Fibroblast of skin of scalp (primary cell): ENCODE measurements around the gene OGFOD1.

Experiments used
- DNase-seq: peaks from one replicate; pipeline ENCODE4 v3.0.0-alpha.2; 2013

OGFOD1 gene

DNA sequence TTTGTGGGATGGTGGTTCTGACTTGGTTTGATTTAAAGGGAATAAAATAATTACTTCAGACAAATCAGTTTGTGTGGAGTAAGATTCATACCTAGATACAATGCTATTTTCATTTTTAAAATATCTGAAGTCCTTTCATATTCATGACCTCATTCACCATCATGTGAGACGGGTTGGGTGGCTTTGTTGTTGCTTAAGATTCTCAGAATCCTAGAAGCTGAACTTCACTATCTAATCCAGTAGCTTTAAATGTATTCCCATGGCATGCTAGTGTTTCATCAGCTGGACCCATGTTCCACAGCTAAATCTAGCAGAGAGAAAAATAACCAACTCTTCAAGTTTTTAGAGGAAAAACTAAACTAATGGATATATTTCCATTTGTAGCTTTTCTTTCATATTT, 23.3 kb upstream of the OGFOD1 start:
- DNase-seq = no peak

DNA sequence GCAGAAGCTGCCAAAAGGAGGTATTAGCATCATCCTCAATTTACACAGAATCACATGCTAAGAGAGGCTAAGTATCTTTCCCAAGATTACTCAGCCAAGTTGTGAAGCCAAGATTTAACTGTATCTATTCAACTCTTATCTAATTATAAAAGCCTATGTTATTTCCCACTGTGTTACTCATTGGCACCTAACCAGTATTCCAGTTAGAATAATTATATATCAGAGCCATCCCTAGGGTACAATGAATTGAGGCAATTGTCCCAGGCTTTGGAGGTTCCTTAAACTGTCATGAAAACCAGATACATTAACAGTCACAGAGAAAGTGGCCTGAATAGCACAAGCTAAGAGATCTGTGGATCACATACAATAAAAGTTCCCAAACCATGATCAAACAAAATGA, 15.1 kb upstream of the OGFOD1 start:
- no peak for DNase-seq

GRCh38 chr16:56438038-56438437, 13.3 kb upstream of the OGFOD1 start:
- no peak for DNase-seq

DNA sequence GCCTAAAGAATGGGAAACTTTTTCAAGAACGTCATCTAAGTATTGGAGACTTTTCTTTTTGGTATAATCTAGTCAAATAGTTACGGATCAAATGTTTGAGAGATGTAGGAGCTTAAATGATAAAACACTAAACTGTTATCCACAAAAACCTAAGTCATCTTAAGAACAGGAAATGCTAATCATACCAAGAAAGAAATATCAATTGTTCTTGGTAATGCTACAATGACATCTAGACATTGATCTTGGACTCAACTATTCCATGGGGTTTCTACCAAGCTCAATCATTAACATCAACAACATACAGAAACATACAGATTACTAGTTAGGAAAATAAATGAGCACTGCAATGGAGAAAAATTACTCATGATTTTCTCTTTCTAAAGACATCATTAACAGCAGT, 4.1 kb upstream of the OGFOD1 start:
- no peak for DNase-seq

- no peak for DNase-seq
Measured at GRCh38 chr16:56448005-56448404, 3.3 kb upstream of the OGFOD1 start.

DNA sequence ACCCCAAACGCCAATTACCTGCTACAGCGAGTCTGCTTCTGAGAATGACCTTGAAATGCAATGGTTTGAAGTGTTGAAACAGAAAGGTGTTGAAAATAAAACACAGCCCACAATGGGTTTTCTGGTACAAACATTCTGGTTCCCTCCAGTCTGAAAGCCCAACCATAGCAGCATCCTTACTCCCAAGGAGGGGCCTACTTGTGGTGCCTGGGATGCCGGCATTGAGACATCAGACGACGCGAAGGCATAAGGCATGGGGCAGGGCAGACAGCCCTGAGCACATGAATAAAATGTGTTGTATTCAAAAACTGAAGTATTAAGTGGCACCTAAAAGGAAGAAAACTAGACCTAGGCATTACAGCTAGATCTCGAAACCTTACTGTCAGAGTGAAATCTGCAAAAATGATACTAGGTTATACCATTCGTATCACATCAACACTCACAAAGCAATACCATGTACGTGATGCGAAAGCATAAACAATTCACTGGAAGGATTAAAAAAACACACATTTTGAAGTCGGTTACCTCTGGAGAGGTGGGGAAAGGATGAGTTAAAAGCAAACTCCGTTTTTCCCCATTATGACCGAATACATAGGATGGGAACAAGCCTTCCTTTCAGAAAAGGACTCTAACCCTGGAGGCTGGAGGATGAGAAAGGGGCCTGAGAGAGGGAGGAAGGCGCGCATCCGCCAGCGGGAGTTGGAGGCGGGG, 924 bp upstream of the OGFOD1 start:
- peak; percentile 4 for DNase-seq

GRCh38 chr16:56451753-56452689, 667 bp downstream of the OGFOD1 start:
- DNase-seq = peak; percentile 55

DNA sequence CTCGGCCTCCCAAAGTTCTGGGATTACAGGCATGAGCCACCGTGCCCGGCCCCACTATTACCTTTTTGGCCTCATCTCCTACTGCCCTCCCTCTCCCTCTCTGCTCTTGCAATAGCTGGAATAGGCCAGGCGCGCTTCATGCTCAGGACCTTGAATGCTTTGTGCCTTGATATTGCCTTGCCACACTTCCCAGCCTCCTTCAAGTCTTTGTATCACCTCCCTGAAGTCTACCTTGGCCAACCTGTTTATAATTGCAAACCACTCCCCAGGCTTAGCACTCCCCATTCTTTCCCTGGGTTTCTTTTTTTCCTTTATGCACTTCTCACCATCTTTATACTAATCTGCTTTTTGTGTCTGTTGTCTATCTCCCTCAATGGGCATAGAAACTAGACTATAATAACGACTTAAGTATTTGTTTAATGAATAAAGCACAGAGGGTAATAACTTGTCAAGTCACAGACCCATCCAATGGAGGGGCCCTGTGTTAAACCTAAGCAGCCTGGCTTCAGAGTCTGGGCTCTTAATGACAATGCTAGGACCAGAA, 6.6 kb downstream of the OGFOD1 start:
- no peak for DNase-seq

- DNase-seq = no peak
Measured at GRCh38 chr16:56460101-56460500, 8.7 kb downstream of the OGFOD1 start.

- no peak for DNase-seq
Measured at GRCh38 chr16:56462064-56462796, 10.9 kb downstream of the OGFOD1 start.

DNA sequence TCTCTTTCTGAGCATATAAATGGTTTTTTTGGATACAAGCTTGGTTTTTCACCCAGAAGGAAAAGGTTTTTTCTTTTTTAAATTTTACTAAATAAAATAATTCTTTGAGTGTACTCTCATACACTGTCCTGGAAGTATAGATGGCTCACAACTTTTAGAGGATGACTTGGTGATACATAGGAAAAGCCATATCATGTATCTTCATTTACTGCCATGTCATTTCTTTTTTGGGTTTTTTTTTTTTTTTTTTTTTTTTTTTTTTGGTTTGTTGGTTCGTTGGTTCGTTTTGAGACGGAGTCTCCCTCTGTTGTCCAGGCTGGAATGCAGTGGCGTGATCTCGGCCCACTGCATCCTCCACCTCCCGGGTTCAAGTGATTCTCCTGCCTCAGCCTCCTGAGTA, 11.8 kb downstream of the OGFOD1 start:
- no peak for DNase-seq

- DNase-seq = no peak
Measured at GRCh38 chr16:56466344-56466743, 15.0 kb downstream of the OGFOD1 start.

GRCh38 chr16:56468800-56469199, 17.4 kb downstream of the OGFOD1 start:
- no peak for DNase-seq

GRCh38 chr16:56469748-56470147, 18.4 kb downstream of the OGFOD1 start:
- DNase-seq = no peak

DNA sequence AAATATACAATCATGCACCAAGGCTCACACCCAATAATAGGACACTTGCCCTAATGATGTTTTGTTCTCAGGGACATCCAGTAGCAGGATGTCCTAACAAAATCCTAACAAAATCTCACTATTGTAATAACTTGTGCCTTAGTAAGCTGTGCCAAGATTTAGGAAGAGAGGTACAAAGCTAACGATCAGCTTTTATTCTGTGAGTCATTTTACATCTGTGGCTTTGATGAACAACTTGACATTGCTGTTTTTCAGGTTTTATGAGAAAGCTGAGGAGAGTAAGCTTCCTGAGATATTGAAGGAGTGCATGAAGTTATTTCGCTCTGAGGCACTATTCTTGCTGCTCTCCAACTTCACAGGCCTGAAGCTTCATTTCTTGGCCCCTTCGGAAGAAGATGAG, 18.9 kb downstream of the OGFOD1 start:
- DNase-seq = no peak

DNA sequence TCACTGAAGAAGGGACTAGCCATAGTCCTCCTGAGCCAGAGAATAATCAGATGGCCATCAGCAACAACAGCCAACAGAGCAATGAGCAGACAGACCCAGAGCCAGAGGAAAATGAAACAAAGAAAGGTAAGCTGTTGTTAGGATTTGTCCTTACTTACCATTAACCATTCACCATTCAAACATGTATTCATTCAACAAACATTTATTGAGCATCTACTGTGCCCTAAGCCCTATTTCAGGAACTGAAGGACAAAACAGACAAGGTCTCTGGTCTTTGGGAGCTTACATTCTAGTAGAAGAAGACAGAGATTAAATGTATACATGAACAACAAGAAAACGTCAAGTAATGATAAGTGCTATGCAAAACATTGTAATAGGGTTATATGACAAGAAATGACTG, 19.3 kb downstream of the OGFOD1 start:
- no peak for DNase-seq

DNA sequence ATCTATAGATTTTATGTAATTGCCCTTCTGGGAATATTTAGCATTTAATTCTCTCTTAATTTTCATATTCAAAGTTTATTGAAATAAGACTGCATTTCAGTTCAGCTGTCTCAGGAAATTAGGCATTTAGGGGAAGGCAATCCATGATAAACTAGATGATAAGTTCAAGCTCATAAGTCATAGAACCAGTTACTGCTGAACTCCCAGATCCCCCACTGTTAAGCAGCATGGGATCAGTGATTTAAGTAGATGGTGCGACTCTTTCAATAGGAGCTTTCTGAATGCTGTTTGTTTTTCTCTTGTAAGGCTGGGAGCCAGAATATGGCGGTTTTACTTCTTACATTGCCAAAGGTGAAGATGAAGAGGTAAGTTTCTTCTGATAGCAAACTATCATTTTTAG, 23.8 kb downstream of the OGFOD1 start:
- no peak for DNase-seq

DNA sequence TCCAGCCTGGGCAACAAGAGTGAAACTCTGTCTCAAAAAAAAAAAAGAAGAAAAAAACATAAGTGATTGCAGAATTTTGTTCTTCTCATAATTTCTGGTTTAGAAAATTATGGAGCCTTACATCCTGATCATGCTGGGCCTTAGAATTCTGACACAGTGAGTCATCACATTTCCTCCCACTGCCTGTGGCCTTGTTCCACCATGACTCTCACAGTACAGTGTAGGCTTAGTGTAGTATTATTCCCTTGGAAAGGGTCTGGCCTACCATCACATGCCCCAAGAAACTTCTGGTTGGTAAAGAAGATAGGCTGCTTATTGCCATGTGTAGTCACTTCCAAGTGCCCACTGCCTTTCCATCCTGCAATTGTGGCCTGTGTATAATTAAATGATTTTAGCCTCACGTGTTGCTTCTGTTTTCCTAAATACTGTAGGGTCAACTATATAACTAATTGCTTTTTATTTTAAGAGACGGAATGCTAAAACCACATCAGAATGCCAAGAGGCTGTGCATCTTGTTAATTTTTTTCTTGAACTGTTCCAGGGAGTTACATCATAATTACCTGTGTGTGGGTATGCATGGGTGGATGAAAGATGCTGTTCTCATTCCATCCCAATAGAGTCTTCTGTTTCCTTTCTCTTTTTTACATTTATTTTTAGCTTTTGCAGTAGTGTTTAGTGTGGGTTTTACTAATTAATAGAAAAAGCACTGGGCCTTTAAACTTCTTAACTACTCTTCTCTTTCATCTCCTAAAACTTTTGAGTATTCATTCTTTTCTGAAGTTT, 25.9 kb downstream of the OGFOD1 start:
- peak; percentile 91 for DNase-seq

GRCh38 chr16:56478281-56479049, 27.1 kb downstream of the OGFOD1 start:
- peak; percentile 55 for DNase-seq

DNA sequence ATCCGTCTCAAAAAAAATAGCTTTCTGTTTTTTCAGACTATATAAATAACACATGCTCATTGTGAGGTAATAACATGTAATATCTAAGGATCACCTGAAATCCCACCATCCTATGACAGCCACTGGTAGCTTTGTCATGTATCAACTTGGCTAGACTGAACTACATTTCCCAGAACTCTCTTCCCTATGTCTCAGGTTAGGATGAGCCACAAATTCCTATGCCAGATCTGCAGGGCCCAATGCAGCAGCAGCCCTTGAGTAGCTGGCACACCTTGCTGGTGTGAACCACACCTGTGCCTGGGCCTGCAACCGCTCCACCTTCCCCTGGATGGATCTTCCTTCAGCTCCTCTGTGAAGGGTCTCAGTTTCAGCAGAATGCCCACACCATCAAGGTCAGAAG, 28.1 kb downstream of the OGFOD1 start:
- no peak for DNase-seq

- DNase-seq = no peak
Measured at GRCh38 chr16:56480776-56481467, 29.6 kb downstream of the OGFOD1 start.
